ENCODE data around the gene GCM1.

- TF ChIP-seq CTCF (IDR thresholded peaks at IDR 0.05) = no peak
- no peak for TF ChIP-seq POLR2AphosphoS5 (IDR thresholded peaks at IDR 0.05; ENCODE audit: low read depth, low read length)
- no peak for TF ChIP-seq REST (IDR thresholded peaks at IDR 0.05; ENCODE audit: insufficient read depth in 1 of 2, low read depth in 2 of 2, low read length in 1 of 2)
Measured at GRCh38 chr6:53104916-53105315, 43.7 kb downstream of the GCM1 start.

Measured in Panc1 (cell line).